Activated naive CD8-positive, alpha-beta T cell treated with anti-CD3 and anti-CD28 coated beads, Interleukin-2, amount 50 U/mL, for 24 hours (primary cell): ENCODE results near the gene TM4SF5.
A peak's percentile ranks its signal among the peaks of the same experiment; 100 is the strongest.

ENCODE experiments used
- ATAC-seq: fragments of 150-1000 bp; cut with Tn5 transposase; one replicate; pipeline ENCODE4 v1.10.0; 2021
- DNase-seq: peaks from one replicate; pipeline ENCODE4 v3.0.0; 2021
- H3K27ac Mint-ChIP-seq: one replicate; pipeline ENCODE4 v1.8.0; 2021; ENCODE audit warnings: mild to moderate bottlenecking, mixed read lengths
- H3K27me3 Mint-ChIP-seq: one replicate; pipeline ENCODE4 v1.8.0; 2021; ENCODE audit warnings: mixed read lengths
- H3K36me3 Mint-ChIP-seq: one replicate; pipeline ENCODE4 v1.8.0; 2021; ENCODE audit warnings: low read depth, mixed read lengths
- H3K4me1 Mint-ChIP-seq: one replicate; pipeline ENCODE4 v1.8.0; 2021; ENCODE audit warnings: mixed read lengths
- H3K4me3 Mint-ChIP-seq: one replicate; pipeline ENCODE4 v1.8.0; 2021; ENCODE audit warnings: mild to moderate bottlenecking, moderate library complexity, mixed read lengths
- H3K9me3 Mint-ChIP-seq: one replicate; pipeline ENCODE4 v1.8.0; 2021; ENCODE audit warnings: mixed read lengths

TM4SF5 gene, protein sequence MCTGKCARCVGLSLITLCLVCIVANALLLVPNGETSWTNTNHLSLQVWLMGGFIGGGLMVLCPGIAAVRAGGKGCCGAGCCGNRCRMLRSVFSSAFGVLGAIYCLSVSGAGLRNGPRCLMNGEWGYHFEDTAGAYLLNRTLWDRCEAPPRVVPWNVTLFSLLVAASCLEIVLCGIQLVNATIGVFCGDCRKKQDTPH

GRCh38 chr17:4771519-4772234 lies at the start of gene TM4SF5:
TM4SF5 (plus strand) TSS chr17:4771886; CDS start chr17:4771923, 37 bp downstream.
- H3K27ac Mint-ChIP-seq: peak within 1 kb of the TSS; percentile 37
- ATAC-seq: no peak
- peaks cover 5% of the 10 kb centered on the region for H3K4me1 Mint-ChIP-seq

DNA sequence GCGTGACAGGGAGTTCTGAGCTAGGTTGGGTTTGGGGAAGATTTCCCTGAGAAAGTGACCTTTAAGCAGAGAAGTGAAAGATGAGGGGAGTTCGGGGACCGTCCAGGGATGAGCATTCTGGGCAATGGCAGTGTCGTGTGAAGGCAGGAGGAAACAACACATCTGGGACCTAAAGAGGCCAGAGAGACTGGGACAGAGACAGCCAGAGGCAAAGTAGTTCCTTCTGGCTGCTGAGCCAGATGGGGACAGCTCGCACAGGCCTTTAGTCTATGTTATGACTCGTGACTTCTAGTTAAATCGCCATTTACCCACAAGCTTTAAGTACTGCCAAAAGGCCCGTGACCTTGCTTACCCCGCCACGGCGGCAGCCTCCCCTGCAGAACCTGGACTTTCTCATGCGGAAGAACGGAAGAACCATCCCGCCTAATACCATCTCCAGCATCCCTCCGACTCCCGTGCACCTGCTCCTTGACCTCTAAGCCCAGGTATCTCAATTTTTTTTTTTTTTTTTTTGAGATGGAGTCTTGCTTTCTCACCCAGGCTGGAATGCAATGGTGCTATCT lies 48.9 kb upstream of the TM4SF5 start:
- peak; percentile 25 for ATAC-seq
- Mint-ChIP-seq H3K4me1 (peaks cover 9% of the 10 kb centered on the region), H3K36me3 (peaks cover 15% of the 10 kb centered on the region), H3K27me3 (no peaks in the 10 kb centered on the region), H3K27ac (no peak overlapping the region), H3K4me3 (no peak overlapping the region), H3K9me3 (no peaks in the 10 kb centered on the region)
- DNase-seq: no peak

More at GRCh38 chr17:4771519-4772234, at the start of gene TM4SF5:
- H3K36me3 Mint-ChIP-seq: no peaks in the 10 kb centered on the region
- no peak for DNase-seq
- H3K27me3 Mint-ChIP-seq: peaks cover 4% of the 10 kb centered on the region
- no peaks in the 10 kb centered on the region for H3K9me3 Mint-ChIP-seq
- H3K4me3 Mint-ChIP-seq: no peak within 1 kb of the TSS

DNA sequence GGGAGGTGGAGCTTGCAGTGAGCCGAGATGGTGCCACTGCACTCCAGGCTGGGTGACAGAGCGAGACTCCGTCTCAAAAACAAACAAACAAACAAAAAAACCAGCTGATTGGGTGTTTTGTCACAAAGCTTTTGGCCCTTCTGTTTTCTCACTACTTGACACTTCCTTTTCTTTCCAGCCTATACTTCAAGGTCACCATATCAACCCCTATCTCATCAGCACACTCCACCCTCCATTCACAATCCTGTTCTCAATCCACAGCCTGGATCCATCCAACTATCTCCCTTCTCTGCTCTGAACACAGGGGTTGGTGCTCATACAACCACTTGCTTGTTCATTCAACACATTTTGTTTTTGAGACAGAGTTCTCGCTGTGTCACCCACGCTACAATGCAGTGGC lies 47.0 kb upstream of the TM4SF5 start:
- no peak for ATAC-seq
- H3K4me1 Mint-ChIP-seq: peaks cover 24% of the 10 kb centered on the region
- no peaks in the 10 kb centered on the region for H3K9me3 Mint-ChIP-seq

GRCh38 chr17:4725646-4726310 lies 45.9 kb upstream of the TM4SF5 start:
- H3K4me3 Mint-ChIP-seq: no peak overlapping the region
- no peak for ATAC-seq
- H3K4me1 Mint-ChIP-seq: peaks cover 30% of the 10 kb centered on the region
- H3K27ac Mint-ChIP-seq: peak overlapping the region; percentile 45
- H3K27me3 Mint-ChIP-seq: no peaks in the 10 kb centered on the region
- H3K36me3 Mint-ChIP-seq: peaks cover 2% of the 10 kb centered on the region
- no peaks in the 10 kb centered on the region for H3K9me3 Mint-ChIP-seq
- no peak for DNase-seq

More for the DNA sequence above, 47.0 kb upstream of the TM4SF5 start:
- H3K4me3 Mint-ChIP-seq: no peak overlapping the region
- no peak for DNase-seq
- H3K36me3 Mint-ChIP-seq: peaks cover 6% of the 10 kb centered on the region
- no peaks in the 10 kb centered on the region for H3K27me3 Mint-ChIP-seq
- no peak overlapping the region for H3K27ac Mint-ChIP-seq

DNA sequence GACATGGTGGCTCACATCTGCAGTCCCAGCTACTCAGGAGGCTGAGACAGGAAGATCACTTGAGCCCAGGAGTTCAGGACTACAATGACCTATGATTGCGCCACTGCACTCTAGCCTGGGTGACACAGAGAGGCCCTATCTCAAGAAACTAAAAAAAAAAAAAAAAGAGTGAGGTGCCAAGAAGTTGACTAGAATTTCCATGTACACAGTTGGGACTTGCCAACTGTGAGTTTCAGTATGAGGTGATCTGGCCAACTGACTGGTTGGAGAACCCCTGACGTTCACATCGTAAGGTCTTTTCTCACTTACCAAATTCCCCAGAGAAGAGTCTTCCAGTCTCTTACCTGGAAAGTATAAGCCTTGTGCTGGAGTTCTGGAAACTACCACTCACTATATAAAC lies 43.6 kb upstream of the TM4SF5 start:
- no peaks in the 10 kb centered on the region for H3K36me3 Mint-ChIP-seq
- H3K4me3 Mint-ChIP-seq: peak overlapping the region; percentile 45
- ATAC-seq (peak; percentile 48), DNase-seq (peak; percentile 29)
- no peaks in the 10 kb centered on the region for H3K9me3 Mint-ChIP-seq
- H3K27ac Mint-ChIP-seq: peak overlapping the region; percentile 73
- H3K4me1 Mint-ChIP-seq: peaks cover 47% of the 10 kb centered on the region
- no peaks in the 10 kb centered on the region for H3K27me3 Mint-ChIP-seq

GRCh38 chr17:4733073-4733531 lies 38.6 kb upstream of the TM4SF5 start:
- no peaks in the 10 kb centered on the region for H3K9me3 Mint-ChIP-seq
- peaks cover 53% of the 10 kb centered on the region for H3K4me1 Mint-ChIP-seq
- ATAC-seq (no peak), DNase-seq (no peak)
- H3K27me3 Mint-ChIP-seq: peaks cover under 1% of the 10 kb centered on the region
- peak overlapping the region; percentile 92 for H3K4me3 Mint-ChIP-seq
- peak overlapping the region; percentile 17 for H3K27ac Mint-ChIP-seq
- H3K36me3 Mint-ChIP-seq: no peaks in the 10 kb centered on the region

GRCh38 chr17:4734857-4735475 lies 36.7 kb upstream of the TM4SF5 start:
- H3K9me3 Mint-ChIP-seq: no peaks in the 10 kb centered on the region
- H3K4me1 Mint-ChIP-seq: peaks cover 53% of the 10 kb centered on the region
- no peaks in the 10 kb centered on the region for H3K36me3 Mint-ChIP-seq
- DNase-seq (no peak), ATAC-seq (no peak)
- peaks cover 9% of the 10 kb centered on the region for H3K27me3 Mint-ChIP-seq
- H3K4me3 Mint-ChIP-seq: no peak overlapping the region
- no peak overlapping the region for H3K27ac Mint-ChIP-seq

DNA sequence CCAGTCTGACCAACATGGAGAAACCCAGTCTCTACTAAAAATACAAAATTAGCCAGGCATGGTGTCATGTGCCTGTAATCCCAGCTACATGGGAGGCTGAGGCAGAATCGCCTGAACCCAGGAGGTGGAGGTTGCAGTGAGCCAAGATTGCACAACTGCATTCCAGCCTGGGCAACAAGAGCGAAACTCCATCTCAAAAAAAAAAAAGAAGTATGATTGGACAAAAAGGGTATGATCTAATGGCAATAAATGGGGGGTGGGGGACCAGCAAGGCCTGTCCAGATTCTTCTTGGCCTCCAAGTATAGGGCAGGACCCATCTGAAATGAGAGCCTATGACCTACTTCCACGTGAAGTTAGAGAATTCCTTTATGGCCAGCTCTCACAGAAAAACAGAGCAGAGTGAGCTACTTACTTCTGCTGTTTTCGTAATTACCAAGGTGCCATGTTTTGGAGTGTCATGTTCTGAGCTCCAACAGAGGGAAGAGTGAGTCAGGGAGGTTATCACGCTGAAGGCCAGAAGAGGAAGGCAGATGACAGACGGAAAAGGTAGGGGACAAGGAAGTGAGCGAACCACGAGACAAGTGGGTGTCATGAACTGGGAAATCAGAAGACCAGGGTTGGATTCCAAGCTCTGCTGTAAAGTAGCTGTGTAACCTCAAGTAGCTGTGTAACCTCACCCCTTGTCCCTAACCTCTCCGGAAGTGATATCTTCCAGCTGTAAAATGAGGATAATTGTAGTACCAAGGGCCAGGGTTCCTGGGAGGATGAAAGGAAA lies 35.6 kb upstream of the TM4SF5 start:
- DNase-seq (no peak), ATAC-seq (no peak)
- Mint-ChIP-seq H3K27ac (peak overlapping the region; percentile 35), H3K4me1 (peaks cover 49% of the 10 kb centered on the region), H3K27me3 (peaks cover 18% of the 10 kb centered on the region), H3K36me3 (no peaks in the 10 kb centered on the region), H3K4me3 (no peak overlapping the region), H3K9me3 (no peaks in the 10 kb centered on the region)

- H3K27ac Mint-ChIP-seq: peak overlapping the region; percentile 71
- peaks cover 31% of the 10 kb centered on the region for H3K4me1 Mint-ChIP-seq
- ATAC-seq: no peak
- no peaks in the 10 kb centered on the region for H3K9me3 Mint-ChIP-seq
- H3K27me3 Mint-ChIP-seq: peaks cover 18% of the 10 kb centered on the region
- DNase-seq: no peak
- peak overlapping the region; percentile 73 for H3K4me3 Mint-ChIP-seq
- no peaks in the 10 kb centered on the region for H3K36me3 Mint-ChIP-seq
These were observed 33.3 kb upstream of the TM4SF5 start for GRCh38 chr17:4738136-4739121.

- Mint-ChIP-seq H3K9me3 (no peaks in the 10 kb centered on the region), H3K27ac (peak within 1 kb of the TSS; percentile 71), H3K4me3 (peak within 1 kb of the TSS; percentile 77), H3K36me3 (no peaks in the 10 kb centered on the region), H3K4me1 (peaks cover 28% of the 10 kb centered on the region), H3K27me3 (peaks cover 18% of the 10 kb centered on the region)
- peak; percentile 61 for ATAC-seq
- DNase-seq: peak; percentile 56
These were observed 32.3 kb upstream of the TM4SF5 start, which contains the start of the genes CXCL16 and ZMYND15 for GRCh38 chr17:4739122-4740024. CXCL16 (minus strand) TSS chr17:4739928; CDS start chr17:4739339, 589 bp downstream. ZMYND15 (plus strand) TSS chr17:4739833; CDS start chr17:4740549, 716 bp downstream.

DNA sequence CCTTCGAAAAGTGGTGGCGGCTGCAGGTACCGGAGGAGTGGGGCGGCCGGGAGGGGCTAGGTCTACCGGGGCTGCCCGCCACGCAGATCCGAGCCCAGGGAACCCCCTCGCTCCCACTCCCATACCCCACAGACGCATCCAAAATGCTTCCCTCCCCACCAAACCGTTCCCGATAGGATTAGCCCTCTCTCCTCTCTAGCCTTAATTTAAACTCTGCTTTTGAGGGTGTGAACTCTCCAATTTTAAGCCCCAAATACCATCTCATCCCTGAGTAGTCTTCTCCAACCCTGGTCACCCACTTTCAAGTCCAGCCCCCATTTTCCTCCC lies 31.7 kb upstream of the TM4SF5 start:
- Mint-ChIP-seq H3K27me3 (peaks cover 21% of the 10 kb centered on the region), H3K9me3 (no peaks in the 10 kb centered on the region), H3K4me1 (peaks cover 27% of the 10 kb centered on the region), H3K4me3 (peak overlapping the region; percentile 77), H3K36me3 (no peaks in the 10 kb centered on the region), H3K27ac (peak overlapping the region; percentile 43)
- ATAC-seq: no peak
- DNase-seq: no peak

DNA sequence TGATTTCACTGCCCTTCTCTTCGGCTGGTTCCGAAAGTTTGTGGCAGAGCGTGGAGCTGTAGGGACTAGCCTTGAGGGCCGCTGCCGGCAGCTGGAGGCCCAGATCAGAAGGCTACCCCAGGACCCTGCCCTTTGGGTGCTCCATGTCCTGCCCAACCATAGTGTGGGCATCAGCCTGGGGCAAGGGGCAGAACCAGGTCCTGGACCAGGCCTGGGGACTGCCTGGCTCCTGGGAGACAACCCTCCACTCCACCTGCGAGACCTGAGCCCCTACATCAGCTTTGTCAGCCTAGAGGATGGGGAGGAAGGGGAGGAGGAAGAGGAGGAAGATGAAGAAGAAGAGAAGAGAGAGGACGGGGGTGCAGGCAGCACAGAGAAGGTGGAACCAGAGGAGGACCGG lies 31.1 kb upstream of the TM4SF5 start:
- H3K4me3 Mint-ChIP-seq: peak overlapping the region; percentile 77

More for the DNA sequence above, 31.1 kb upstream of the TM4SF5 start:
- Mint-ChIP-seq H3K36me3 (no peaks in the 10 kb centered on the region), H3K9me3 (no peaks in the 10 kb centered on the region), H3K4me1 (peaks cover 24% of the 10 kb centered on the region), H3K27ac (no peak overlapping the region), H3K27me3 (peaks cover 23% of the 10 kb centered on the region)
- DNase-seq (no peak), ATAC-seq (no peak)
